Muscle of arm (tissue), 12 donors: ENCODE measurements around the gene RNGTT. TPM values are rescaled to one million over a fixed set of nuclear protein-coding genes. Genes with fewer than 3 reads are reported as not detected.
A peak's percentile ranks its signal among the peaks of the same experiment; 100 is the strongest.
"Not testable (repeated sequence)": the region's sequence is repeated elsewhere in the genome, so short reads cannot be mapped to it uniquely, and the experiment has no call there.

Experiments used
- DNase-seq: peaks from one replicate; pipeline ENCODE4 v3.0.0-alpha.2; 2013
- polyA plus RNA-seq, 12 donors: library from polyadenylated mRNA; unstranded; fragments of 120-200 nt; gene quantifications; one replicate each; pipeline ENCODE4 v1.2.1, GENCODE V29; 2013; ENCODE audit not compliant: insufficient read length in 12 of 12

Gene RNGTT
- polyA plus RNA-seq, 12 donors: 9.8 to 17.2 (median 12.5) TPM; not detected in 1

- no peak for DNase-seq
These were observed 12.0 kb upstream of the RNGTT start for GRCh38 chr6:88975369-88975768.

- no peak for DNase-seq
These were observed 9.3 kb upstream of the RNGTT start for GRCh38 chr6:88972504-88973423.

- DNase-seq: no peak
These were observed 6.9 kb upstream of the RNGTT start for GRCh38 chr6:88970301-88970700.

GRCh38 chr6:88969255-88969654 is 5.8 kb upstream of the RNGTT start:
- DNase-seq: not testable (repeated sequence)

- DNase-seq: no peak
These were observed 4.5 kb upstream of the RNGTT start for GRCh38 chr6:88967891-88968290.

- DNase-seq: no peak
These were observed 2.3 kb upstream of the RNGTT start for GRCh38 chr6:88965691-88966090.

- DNase-seq: no peak
These were observed 1.1 kb upstream of the RNGTT start for GRCh38 chr6:88964509-88964908.

GRCh38 chr6:88958842-88959241 is 4.6 kb downstream of the RNGTT start:
- no peak for DNase-seq

- no peak for DNase-seq
These were observed 9.7 kb downstream of the RNGTT start for GRCh38 chr6:88953550-88954386.

GRCh38 chr6:88952065-88952704 is 11.2 kb downstream of the RNGTT start:
- no peak for DNase-seq

- no peak for DNase-seq
These were observed 17.9 kb downstream of the RNGTT start for GRCh38 chr6:88945415-88946008.

- no peak for DNase-seq
These were observed 29.9 kb downstream of the RNGTT start for GRCh38 chr6:88933521-88933920.

- DNase-seq: not testable (repeated sequence)
These were observed 31.4 kb downstream of the RNGTT start for GRCh38 chr6:88932019-88932418.

- no peak for DNase-seq
These were observed 40.5 kb downstream of the RNGTT start for GRCh38 chr6:88922775-88923548.

- no peak for DNase-seq
These were observed 41.7 kb downstream of the RNGTT start for GRCh38 chr6:88921734-88922133.

GRCh38 chr6:88920774-88921733 is 42.4 kb downstream of the RNGTT start:
- DNase-seq: peak; percentile 14

GRCh38 chr6:88920088-88920487 is 43.3 kb downstream of the RNGTT start:
- DNase-seq: no peak

GRCh38 chr6:88919032-88919431 is 44.4 kb downstream of the RNGTT start:
- no peak for DNase-seq

GRCh38 chr6:88916615-88917208 is 46.7 kb downstream of the RNGTT start:
- no peak for DNase-seq
